ENCODE measurements around the gene RAB11FIP4.

RAB11FIP4 gene

GRCh38 chr17:31490671-31491375, 99.3 kb downstream of the RAB11FIP4 start:
- Histone ChIP-seq H3K4me3 (replicated peaks; ENCODE audit: insufficient read depth, low read length) (no peak overlapping the region), H3K27me3 (ENCODE audit: insufficient read depth, poor library complexity, severe bottlenecking) (no peaks in the 10 kb centered on the region), H3K27ac (replicated peaks) (peak overlapping the region; percentile 84)
- no peak for DNase-seq (ENCODE audit: low read depth in 1 of 2, low spot score in 1 of 2)
- TF ChIP-seq GABPA (IDR thresholded peaks at IDR 0.05; ENCODE audit: low read depth) = no peak
- TF ChIP-seq, protein P1, sequence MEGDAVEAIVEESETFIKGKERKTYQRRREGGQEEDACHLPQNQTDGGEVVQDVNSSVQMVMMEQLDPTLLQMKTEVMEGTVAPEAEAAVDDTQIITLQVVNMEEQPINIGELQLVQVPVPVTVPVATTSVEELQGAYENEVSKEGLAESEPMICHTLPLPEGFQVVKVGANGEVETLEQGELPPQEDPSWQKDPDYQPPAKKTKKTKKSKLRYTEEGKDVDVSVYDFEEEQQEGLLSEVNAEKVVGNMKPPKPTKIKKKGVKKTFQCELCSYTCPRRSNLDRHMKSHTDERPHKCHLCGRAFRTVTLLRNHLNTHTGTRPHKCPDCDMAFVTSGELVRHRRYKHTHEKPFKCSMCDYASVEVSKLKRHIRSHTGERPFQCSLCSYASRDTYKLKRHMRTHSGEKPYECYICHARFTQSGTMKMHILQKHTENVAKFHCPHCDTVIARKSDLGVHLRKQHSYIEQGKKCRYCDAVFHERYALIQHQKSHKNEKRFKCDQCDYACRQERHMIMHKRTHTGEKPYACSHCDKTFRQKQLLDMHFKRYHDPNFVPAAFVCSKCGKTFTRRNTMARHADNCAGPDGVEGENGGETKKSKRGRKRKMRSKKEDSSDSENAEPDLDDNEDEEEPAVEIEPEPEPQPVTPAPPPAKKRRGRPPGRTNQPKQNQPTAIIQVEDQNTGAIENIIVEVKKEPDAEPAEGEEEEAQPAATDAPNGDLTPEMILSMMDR (IDR thresholded peaks at IDR 0.05; ENCODE audit: insufficient read depth, low read length) = no peak
- TF ChIP-seq, protein P2, sequence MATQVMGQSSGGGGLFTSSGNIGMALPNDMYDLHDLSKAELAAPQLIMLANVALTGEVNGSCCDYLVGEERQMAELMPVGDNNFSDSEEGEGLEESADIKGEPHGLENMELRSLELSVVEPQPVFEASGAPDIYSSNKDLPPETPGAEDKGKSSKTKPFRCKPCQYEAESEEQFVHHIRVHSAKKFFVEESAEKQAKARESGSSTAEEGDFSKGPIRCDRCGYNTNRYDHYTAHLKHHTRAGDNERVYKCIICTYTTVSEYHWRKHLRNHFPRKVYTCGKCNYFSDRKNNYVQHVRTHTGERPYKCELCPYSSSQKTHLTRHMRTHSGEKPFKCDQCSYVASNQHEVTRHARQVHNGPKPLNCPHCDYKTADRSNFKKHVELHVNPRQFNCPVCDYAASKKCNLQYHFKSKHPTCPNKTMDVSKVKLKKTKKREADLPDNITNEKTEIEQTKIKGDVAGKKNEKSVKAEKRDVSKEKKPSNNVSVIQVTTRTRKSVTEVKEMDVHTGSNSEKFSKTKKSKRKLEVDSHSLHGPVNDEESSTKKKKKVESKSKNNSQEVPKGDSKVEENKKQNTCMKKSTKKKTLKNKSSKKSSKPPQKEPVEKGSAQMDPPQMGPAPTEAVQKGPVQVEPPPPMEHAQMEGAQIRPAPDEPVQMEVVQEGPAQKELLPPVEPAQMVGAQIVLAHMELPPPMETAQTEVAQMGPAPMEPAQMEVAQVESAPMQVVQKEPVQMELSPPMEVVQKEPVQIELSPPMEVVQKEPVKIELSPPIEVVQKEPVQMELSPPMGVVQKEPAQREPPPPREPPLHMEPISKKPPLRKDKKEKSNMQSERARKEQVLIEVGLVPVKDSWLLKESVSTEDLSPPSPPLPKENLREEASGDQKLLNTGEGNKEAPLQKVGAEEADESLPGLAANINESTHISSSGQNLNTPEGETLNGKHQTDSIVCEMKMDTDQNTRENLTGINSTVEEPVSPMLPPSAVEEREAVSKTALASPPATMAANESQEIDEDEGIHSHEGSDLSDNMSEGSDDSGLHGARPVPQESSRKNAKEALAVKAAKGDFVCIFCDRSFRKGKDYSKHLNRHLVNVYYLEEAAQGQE (IDR thresholded peaks at IDR 0.05; ENCODE audit: insufficient replicate concordance, low read depth) = no peak
- no peak for TF ChIP-seq SPI1 (IDR thresholded peaks at IDR 0.05; ENCODE audit: borderline replicate concordance, low read depth)
- no peak for TF ChIP-seq POLR2AphosphoS5 (IDR thresholded peaks at IDR 0.05; ENCODE audit: low read depth)

DNA sequence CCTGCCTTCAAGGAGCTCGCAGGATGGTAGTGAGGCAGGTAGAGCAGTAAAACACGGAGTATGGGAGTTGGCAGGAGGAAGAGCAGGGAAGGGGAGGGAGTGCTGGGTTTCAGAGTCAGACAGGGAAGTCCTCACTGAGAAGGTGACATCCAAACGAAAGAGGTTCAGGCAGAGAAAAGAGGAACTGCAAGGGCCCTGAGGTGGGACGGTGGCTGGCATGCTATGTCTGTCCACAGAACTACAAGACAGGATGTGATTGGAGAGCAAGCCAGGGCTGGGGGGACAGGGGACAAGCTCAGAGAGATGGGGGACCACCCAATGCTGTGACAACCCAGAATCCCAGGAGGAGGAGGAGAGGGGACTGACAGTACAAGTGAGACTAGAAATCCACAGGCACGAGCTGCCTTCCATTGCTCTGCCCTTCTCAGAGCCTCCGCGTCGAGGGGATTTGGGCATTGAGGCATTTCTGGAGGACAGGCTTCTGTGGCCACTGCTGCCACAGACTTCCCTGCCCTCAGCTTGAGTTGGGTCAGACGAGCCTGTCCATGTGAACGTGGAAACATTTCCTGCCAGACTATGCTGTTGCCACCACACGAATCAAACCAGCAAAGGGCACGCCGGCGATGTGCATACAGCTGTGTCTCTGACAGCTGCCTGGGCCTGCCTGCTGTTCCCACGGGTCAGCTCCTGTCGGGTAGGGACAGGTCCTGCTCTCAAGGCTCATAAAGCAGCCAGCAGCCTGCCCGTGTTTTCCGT, 100.1 kb downstream of the RAB11FIP4 start:
- H3K27ac ChIP-seq (replicated peaks) = peak overlapping the region; percentile 84
- peak; percentile 56 to 86 for DNase-seq (ENCODE audit: low read depth in 1 of 2, low spot score in 1 of 2)

DNA sequence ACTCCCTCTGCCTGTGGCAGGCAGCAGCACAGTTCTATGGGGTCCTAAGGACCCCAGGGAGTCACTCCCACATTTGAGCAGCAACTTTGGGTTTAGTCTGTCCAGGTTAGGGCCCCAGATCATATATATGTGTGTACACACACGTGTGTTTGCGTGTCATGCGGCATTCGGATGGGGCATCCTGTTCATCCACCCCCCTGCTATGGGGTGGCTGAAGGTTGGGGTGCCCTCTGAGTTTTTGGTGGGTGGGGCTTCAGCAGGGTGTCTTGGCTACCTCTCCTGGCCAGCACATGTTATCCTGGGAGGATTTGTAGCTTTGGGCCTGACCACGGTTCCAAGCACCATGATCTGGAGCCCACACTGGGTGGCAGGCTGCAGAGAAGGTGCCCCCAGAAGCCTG, 100.7 kb downstream of the RAB11FIP4 start:
- DNase-seq (ENCODE audit: low read depth in 1 of 2, low spot score in 1 of 2) = no peak
- Histone ChIP-seq H3K4me3 (replicated peaks; ENCODE audit: insufficient read depth, low read length) (no peak overlapping the region), H3K27me3 (ENCODE audit: insufficient read depth, poor library complexity, severe bottlenecking) (no peaks in the 10 kb centered on the region), H3K27ac (replicated peaks) (peak overlapping the region; percentile 84)
- TF ChIP-seq, protein P1 (IDR thresholded peaks at IDR 0.05; ENCODE audit: insufficient read depth, low read length) = no peak
- no peak for TF ChIP-seq POLR2AphosphoS5 (IDR thresholded peaks at IDR 0.05; ENCODE audit: low read depth)
- no peak for TF ChIP-seq GABPA (IDR thresholded peaks at IDR 0.05; ENCODE audit: low read depth)
- TF ChIP-seq SPI1 (IDR thresholded peaks at IDR 0.05; ENCODE audit: borderline replicate concordance, low read depth) = no peak
- TF ChIP-seq, protein P2 (IDR thresholded peaks at IDR 0.05; ENCODE audit: insufficient replicate concordance, low read depth) = no peak

More for the DNA sequence above, 100.1 kb downstream of the RAB11FIP4 start:
- no peak for TF ChIP-seq POLR2AphosphoS5 (IDR thresholded peaks at IDR 0.05; ENCODE audit: low read depth)
- no peak for TF ChIP-seq GABPA (IDR thresholded peaks at IDR 0.05; ENCODE audit: low read depth)
- TF ChIP-seq, protein P1 (IDR thresholded peaks at IDR 0.05; ENCODE audit: insufficient read depth, low read length) = no peak
- TF ChIP-seq, protein P2 (IDR thresholded peaks at IDR 0.05; ENCODE audit: insufficient replicate concordance, low read depth) = no peak
- peak; percentile 100 for TF ChIP-seq SPI1 (IDR thresholded peaks at IDR 0.05; ENCODE audit: borderline replicate concordance, low read depth)
- H3K4me3 ChIP-seq (replicated peaks; ENCODE audit: insufficient read depth, low read length) = no peak overlapping the region
- no peaks in the 10 kb centered on the region for H3K27me3 ChIP-seq (ENCODE audit: insufficient read depth, poor library complexity, severe bottlenecking)
